ENCODE measurements around the gene DEFB124. TPM values are rescaled to one million over a fixed set of nuclear protein-coding genes. Genes with fewer than 3 reads are reported as not detected.
"Not testable (repeated sequence)": the region's sequence is repeated elsewhere in the genome, so short reads cannot be mapped to it uniquely, and the experiment has no call there.

Gene DEFB124, protein sequence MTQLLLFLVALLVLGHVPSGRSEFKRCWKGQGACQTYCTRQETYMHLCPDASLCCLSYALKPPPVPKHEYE
- total RNA-seq (2014; rRNA removed; shearing (Covaris generic)), result not detected in 2 replicates

- DNase-seq (ENCODE audit: low read depth), result no peak
These were observed at the start of gene DEFB124, which contains the start of gene REM1 for GRCh38 chr20:31474758-31475427. DEFB124 (minus strand) TSS chr20:31475127; CDS start chr20:31473013, 2,114 bp downstream. REM1 (plus strand) TSS chr20:31475288; CDS start chr20:31476446, 1,158 bp downstream.

DNA sequence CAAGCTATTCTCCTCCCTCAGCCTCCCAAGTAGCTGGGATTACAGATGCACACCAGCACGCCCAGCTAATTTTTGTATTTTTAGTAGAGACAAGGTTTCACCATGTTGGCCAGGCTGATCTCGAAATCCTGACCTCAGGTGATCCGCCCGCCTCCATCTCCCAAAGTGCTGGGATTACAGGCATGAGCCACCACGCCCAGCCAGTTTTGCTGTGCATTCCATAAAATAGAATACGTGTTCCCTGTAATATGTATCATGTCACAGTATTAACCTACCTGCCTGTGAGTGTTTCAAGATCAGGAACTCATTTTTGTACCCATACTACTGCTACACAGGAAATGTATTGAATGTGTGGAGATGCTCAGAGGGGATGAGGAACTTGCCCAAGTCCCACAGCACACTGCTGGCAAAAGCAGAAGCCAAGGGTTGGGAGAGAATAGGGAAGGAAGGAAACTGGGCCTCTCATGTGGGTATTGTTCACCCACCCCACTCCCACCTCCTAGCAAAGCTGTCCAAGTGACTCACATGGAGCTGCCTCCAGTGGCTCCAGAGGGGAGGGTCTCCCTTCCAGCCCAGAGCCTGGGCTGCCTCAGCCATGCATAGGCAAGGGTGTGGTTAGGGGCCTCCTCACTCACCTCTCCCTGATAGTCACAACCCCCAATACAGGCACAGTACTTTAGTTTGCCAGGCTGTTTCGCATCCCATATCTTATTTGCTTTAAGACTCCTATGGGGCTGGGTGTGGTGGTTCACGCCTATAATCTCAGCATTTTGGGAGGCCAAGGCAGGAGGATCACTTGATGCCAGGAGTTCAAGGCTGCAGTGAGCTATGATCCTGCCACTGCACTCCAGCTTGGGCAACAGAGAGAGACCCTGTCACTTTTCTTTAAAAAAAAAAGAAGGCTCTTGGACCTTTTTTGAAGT lies 48.7 kb upstream of the DEFB124 start:
- no peak for DNase-seq (ENCODE audit: low read depth)

DNA sequence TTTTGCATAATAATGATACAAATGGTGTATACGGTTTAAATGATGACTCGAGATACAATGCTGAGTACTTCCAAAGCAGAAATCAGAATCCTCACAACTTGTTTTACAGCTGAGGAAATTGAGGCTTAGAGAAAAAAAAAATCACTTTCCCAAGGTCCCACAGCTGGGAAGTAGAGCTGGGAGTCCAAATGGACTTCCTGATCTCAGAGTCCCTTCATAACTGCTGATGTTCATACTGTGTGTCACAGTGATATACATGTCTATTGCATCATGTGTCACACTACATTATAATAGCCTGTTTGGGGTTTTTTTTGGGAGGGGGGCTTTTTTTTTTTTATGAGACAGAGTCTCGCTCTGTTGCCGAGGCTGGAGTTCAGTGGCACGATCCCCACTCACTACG lies 47.8 kb upstream of the DEFB124 start:
- DNase-seq (ENCODE audit: low read depth), result no peak

- DNase-seq (ENCODE audit: low read depth), result not testable (repeated sequence)
These were observed 46.3 kb upstream of the DEFB124 start for GRCh38 chr20:31521267-31521666.

- peak; percentile 36 for DNase-seq (ENCODE audit: low read depth)
These were observed 42.4 kb upstream of the DEFB124 start for GRCh38 chr20:31517373-31517772.

DNA sequence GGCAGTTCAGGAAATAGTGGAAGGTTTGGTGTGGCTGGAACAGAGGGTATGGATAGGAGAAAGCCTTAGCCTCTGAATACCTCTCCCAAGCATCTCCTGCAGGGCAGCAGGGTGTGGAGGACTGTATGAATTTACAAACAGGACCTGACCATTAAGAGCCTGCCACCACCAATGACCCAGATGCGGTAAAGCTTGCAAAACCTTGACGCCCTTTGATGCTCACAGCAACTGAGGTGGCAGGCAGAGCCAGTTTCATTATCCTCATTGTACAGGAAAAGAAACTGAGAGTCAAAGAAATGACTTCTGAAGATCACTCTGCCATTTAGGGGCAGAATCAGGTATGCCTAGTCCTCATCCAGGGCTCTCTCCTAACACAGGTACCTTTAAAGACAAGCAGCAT lies 41.7 kb upstream of the DEFB124 start:
- no peak for DNase-seq (ENCODE audit: low read depth)

- DNase-seq (ENCODE audit: low read depth), result no peak
These were observed 41.2 kb upstream of the DEFB124 start for GRCh38 chr20:31516166-31516565.

DNA sequence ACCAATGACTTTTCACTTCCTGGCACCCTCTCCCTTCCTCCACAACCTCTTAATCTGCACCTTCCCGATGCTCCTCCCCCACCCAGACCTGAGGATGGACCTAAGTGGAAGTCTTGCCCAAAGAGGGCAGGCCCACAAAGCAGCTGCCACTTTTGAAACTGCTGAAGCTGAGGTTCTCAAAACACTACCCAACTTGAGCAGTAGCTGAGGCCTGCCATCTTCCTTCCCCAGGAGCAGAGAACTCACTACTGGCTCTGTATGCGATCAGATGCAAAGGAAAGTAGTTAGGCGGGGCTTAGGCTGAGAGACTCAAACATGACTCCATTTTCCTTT lies 40.8 kb upstream of the DEFB124 start:
- no peak for DNase-seq (ENCODE audit: low read depth)

GRCh38 chr20:31515072-31515774 lies 40.3 kb upstream of the DEFB124 start:
- DNase-seq (ENCODE audit: low read depth), result no peak

- peak; percentile 96 for DNase-seq (ENCODE audit: low read depth)
These were observed 39.5 kb upstream of the DEFB124 start, which contains the start of gene HM13 for GRCh38 chr20:31514154-31515071. HM13 (plus strand) TSS chr20:31514442; CDS start chr20:31514552, 110 bp downstream.

DNA sequence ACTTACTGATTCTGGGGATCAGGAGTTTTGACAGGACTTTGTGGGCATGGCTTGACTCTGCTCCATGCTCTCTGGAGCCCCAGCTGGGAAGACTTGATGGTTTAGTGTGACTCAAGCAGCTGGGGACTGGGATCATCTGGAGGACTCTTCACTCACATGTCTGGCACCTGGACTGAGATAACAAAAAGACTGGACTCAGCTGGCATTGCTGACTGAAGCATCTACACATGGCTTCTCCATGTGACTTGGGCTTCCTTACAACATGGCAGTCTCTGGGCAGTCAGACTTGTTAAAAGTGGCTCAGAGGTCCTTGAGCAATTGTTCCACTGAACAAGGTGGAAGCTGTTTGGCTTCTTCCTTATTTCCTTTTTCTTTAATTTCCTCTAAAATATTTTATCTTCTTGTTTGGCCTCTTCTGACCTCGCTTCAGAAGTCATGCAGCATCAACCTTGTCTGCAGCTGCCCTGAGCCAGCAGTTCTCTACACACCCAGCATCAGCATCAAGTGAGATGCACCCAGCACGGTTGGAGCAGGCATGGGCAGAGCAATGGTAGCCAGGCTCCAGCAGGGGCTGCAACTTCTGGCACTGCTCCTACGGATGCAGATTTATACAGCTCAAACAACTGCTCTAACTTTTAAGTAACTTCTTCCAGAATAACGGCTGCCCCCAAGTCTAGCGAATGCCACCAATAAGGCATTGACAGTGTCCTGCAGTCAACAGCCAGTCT lies 33.8 kb upstream of the DEFB124 start:
- DNase-seq (ENCODE audit: low read depth), result no peak

- no peak for DNase-seq (ENCODE audit: low read depth)
These were observed 31.0 kb upstream of the DEFB124 start for GRCh38 chr20:31505903-31506302.

DNA sequence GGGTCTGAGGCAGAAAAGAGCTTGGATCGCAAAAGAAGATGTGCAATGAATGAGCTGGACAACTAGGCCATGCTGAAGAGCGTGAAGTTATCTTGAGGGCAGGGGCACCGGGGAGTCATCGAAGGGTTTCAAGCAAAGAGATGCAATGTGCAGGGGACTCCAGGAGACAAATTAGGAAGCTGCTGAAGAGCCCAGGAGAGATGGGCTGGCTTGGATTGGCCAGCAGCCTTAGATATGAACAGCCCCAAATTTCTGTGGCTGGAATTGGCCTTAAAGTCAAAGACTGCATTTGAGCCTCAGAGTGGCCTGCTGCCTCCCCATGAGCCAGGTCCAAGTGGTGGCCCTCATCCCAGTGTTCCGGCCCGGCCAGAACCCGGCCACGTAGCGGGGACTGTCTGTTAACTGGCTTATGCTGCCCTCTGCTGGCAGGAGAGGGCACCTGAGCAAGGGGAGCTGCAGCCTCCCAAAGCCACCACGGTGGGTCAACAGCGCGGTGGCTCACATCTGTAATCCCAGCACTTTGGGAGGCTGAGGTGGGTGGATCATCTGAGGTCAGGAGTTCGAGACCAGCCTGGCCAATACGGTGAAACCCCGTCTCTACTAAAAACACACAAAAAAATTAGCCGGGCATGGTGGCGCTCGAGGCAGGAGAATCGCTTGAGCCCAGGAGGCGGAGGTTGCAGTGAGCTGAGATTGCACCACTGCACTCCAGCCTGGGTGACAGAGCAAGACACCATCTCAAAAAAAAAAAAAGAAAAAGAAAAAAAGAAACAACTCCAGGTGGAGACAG lies 28.2 kb upstream of the DEFB124 start:
- DNase-seq (ENCODE audit: low read depth), result peak; percentile 85

- no peak for DNase-seq (ENCODE audit: low read depth)
These were observed 25.6 kb upstream of the DEFB124 start for GRCh38 chr20:31500527-31500926.

- DNase-seq (ENCODE audit: low read depth), result no peak
These were observed 23.1 kb upstream of the DEFB124 start for GRCh38 chr20:31497838-31498540.

GRCh38 chr20:31496761-31497295 lies 21.9 kb upstream of the DEFB124 start:
- no peak for DNase-seq (ENCODE audit: low read depth)

DNA sequence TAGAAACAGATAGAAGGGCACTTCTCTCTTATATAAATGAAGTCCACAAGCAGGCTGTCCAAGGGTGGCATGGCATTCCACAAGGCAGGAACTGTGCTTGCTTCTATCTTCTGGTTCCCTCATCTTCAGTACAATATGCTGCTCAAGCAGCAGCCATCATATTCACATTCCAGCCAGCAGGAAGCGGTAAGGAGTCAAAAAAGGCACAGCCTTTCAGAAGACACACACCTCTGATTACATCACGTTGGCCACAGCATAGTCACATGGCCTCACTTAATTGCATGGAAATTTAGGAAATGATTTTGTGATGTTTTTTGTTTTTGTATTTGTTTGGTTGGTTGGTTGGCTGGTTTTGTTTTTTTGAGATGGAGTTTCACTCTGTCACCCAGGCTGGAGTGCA lies 19.2 kb upstream of the DEFB124 start:
- DNase-seq (ENCODE audit: low read depth), result no peak

DNA sequence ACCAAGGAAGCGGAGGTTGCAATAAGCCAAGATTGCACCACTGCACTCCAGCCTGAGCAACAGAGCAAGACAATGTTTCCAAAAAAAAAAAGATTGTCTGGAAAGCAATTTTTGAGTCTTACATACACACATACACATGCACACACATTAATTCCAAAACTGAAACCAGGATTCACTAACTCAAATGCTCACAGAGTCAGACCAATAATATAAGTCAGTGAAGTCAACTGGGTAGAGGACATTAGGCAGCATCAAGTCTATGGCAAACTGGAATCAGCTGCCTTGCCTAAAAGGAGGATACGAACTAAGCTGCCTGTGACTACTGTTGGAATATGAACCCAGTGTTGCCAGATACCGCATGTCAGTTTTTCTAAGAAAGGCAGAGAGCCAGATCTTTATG lies 15.8 kb upstream of the DEFB124 start:
- DNase-seq (ENCODE audit: low read depth), result no peak

GRCh38 chr20:31489152-31489551 lies 14.2 kb upstream of the DEFB124 start:
- no peak for DNase-seq (ENCODE audit: low read depth)

Data from Daoy (cell line).